Measurements from ENCODE around the gene CLCN7.
A peak's percentile ranks its signal among the peaks of the same experiment; 100 is the strongest.

The CLCN7 gene

DNA sequence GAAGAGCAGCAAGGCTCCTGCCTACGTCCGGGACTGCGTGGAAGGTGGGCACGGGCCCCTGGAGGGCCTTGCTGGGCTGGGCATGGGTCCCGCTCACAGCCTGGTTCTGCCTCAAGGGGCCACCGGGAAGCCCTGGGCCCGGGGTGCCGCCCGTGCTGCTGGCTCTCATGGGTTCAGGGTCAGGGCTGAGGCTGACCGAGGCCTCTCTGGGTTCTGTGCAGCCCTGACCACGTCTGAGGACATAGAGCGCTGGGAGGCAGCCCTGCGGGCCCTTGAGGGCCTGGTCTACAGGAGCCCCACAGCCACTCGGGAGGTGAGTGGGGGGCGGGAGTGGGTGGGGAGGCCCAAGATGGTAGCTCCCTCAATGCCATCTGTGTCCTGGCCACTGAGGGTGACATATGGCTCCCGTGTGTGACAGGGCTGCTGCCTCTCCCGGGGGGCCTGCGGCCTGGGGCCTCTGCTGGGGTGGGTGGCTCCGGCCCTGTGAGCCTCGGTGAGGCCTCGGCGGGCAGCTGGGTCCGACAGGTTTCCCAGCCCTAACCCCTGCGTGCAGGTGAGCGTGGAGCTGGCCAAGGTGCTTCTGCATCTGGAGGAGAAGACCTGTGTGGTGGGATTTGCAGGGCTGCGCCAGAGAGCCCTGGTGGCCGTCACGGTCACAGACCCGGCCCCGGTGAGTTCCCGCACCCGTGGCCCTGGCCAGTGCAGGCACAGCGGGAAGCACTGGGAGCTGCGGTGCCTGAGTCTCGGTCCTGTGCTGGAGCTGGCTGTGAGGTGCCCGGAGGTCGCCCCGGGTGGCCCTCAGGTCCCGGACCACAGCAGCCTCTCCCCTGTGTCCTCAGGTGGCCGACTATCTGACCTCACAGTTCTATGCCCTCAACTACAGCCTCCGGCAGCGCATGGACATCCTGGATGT, 27.5 kb upstream of the CLCN7 start:
- DNase-seq (ENCODE audit: low read depth): no peak

DNA sequence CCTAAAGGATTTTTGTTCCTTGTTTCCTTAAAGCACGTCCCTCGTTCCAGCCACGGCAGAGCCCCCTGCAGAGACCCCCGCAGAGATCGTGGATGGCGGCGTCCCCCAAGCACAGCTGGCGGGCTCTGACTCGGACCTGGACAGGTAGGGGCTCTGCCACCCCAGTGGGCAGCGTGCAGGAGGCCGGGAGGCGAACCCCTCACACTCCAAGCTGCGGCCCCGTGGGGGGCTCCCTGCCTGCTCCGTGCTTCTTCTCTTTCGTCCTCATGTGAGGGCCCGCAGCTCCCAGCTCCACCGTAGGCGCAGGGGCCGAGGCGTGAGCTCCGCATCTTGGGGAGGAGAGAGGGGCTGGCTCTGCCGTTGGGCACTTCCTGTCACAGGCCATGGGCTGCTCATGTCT, 26.8 kb upstream of the CLCN7 start:
- DNase-seq (ENCODE audit: low read depth): no peak

DNA sequence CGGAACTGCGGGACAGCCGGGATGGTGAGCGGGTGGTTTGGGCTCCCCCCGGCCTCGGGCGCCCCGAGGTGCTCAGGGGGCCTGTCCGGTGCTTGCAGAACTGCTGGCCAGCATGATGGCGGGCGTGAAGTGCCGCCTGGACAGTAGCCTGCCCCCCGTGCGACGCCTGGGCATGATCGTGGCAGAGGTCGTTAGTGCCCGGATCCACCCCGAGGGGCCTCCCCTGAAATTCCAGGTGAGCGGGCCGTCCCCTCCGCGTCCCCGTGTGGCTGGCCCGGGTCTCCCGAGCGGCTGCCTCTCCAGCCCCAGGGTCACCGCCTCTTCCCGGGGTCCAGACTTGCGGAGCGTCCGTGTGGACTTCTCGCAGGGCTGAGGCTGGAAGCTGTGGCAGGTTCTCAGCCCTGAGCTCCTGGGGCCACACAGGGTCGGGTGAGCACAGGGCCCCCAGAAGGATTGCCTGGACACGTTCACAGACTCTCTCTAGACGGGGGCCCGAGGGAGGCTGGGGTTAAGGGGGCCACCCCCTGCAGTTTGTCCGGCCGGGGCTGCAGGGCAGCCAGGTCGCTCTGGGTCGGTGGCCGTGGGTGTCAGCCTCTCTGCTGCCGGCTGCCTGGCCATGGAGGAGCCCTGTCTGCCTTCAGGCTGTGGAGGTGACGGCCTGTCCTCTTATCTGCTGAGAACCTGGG, 25.8 kb upstream of the CLCN7 start:
- no peak for DNase-seq (ENCODE audit: low read depth)

DNA sequence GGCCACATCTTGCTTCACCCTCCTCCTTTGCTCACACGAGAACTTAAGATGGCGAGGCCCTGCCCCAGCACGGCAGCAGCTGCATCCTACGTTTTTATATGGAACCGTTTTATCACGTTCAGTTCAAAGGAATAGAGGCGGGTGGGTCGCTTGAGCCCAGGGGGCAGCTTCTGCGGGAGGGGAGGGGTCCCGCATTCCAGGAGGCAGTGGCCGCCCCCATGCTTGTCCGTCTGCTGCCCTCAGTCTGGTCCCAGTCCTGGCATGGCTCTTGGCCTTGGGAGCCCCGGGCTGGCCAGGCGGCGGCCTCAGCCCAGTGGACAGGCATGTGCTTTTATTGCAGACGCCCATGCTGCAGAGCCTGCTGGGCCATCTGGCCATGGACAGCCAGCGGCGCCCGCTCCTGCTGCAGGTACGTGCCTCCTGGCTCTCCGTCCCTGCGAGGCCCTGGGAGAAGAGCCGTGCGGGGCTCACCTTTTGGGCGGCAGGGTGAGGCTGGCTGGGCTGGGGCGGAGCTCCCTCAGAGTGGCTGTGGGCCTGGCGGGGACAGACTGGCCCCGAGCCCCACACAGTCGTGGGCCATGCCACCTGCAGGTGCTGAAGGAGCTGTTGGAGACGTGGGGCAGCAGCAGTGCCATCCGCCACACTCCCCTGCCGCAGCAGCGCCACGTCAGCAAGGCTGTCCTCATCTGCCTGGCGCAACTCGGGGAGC, 25.1 kb upstream of the CLCN7 start:
- no peak for DNase-seq (ENCODE audit: low read depth)

DNA sequence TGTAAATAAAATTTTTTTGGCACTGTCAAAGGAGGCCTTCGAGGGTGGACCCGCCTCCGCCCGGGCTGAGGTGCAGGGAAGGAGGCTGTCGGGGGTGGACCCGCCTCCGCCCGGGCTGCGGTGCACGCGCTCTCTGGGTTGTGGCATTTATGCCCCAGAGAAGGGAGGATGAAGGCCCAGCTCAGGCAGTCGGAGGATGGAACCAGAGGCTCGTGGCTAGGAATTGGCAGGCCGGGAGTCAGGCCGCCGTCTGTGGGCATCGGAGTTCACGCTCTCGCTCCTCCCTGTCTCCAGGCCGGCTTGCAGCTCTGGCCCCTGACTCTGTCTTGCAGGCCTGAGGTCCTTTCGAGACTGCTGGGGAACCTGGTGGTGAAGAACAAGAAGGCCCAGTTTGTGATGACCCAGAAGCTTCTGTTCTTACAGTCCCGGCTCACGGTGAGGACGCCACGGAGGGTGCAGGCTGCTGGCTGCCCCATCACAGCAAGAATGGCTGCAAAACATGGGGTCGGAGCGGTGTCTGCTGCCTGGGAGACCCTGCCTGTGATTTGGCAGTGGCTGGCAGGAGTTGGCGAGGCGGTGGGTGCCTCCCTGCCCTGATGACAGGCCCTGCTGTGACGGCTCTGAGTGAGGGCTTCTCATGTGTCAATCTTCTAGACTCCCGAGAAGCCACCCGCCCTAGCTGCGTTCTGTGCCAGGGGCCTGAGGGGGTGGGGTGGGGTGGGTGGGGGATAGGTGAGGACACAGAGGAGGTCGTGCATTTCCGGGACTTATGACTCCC, 24.3 kb upstream of the CLCN7 start:
- DNase-seq (ENCODE audit: low read depth): no peak

DNA sequence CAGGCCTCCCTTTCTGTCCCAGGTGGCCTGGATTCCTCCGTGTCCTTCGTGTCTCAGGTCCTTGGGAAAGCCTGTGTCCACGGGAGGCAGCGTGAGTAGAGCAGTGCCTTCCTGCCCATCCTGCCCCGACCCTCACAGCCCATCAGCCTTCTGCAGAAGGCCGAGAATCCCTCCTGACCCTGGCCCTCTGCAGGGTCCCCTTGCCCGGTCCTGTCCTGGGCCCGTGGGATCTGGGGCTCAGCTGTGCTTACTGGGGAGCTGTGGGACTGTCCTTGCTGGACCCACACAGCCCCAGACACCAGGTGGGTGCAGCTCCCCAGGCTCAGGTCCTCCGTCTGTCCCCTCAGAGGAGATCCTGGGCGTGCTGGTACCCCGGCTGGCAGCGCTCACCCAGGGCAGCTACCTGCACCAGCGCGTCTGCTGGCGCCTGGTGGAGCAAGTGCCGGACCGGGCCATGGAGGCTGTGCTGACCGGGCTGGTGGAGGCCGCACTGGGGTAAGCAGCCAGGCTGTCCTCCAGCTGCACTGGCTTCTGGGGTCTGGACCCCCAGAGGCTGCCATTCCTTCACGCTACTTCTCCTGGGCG, 22.3 kb upstream of the CLCN7 start:
- no peak for DNase-seq (ENCODE audit: low read depth)

DNA sequence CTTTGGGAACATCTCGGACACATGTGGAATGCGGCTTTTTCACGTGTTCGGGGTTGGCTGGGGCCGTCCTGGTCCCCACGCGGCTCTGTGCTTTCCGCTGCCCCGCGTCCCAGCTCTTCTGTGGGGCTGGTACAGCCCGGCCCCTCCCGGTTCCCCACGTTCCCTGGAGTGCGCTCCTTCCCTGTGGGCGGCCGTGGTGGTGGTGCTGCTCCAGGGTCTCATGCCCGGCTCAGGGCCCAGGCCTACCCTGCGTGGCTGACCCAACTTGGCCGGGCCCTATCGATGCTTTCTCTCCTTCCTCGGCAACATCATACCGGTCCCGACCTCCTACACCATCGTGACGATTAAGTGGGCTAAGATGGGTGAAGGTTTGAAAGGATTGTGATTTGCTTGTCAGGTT, 21.6 kb upstream of the CLCN7 start:
- no peak for DNase-seq (ENCODE audit: low read depth)

DNA sequence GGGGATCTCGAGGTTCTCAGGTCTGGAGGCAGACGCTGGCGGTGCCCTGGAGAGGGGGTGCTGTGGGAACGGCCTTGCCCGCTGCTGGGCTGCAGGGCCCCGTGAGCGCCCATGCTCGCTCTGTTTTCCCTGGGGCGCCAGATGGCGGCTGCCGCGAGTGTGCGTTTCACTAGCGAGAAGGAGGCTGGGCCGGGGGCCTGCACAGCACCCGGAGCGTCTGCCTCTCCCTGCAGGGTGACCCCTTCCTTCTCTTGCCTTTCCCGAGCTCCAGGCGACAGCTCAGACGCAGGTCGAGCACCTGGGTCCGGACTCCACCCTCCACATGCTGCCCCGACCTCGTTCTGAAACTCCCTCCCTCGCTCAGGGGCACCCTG, 21.0 kb upstream of the CLCN7 start:
- no peak for DNase-seq (ENCODE audit: low read depth)

DNA sequence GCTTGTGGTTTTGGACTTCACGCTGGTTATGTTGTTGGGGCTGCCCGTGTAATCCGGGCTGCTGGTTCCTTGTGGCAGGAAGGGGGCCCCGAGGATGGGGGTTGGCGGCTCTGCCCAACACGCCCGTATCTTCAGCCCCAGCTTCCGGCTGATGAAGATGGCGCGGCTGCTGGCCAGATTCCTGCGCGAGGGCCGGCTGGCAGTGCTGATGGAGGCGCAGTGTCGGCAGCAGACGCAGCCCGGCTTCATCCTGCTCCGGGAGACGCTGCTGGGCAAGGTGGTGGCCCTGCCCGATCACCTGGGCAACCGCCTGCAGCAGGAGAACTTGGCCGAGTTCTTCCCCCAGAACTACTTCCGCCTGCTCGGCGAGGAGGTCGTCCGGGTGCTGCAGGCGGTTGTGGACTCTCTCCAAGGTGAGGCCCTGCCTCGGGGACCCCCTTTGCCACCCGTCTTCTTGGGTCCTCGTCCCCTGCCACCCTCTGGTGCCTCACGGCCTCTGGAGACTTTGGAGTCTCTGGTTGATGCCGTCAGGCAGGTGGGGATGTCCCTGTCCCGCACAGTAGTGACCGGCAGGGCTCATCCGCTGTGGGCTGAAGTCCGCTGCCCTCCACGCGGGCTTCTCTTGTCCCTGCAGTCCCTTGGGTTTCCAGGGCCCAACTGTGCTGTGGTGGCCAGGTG, 20.5 kb upstream of the CLCN7 start:
- DNase-seq (ENCODE audit: low read depth): no peak

DNA sequence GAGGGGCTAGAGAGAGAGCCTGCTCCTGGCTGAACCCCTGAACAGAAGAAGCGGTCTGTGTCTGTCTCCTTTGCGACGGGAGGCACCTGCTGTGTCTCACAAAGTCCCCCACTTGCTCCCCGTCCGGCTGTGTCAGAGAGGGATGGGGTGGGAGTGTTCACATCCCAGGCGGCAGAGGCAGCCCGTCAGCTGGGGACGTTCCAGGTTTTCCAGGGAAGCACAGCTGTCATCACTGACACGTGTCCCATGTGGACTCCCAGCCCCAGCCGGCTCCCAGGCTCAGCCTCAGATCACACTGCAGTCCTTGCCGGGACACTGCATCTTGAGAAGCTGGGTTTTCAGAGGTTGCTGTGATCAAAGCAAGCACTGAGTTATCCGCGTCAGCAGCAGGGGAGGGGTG, 19.9 kb upstream of the CLCN7 start:
- no peak for DNase-seq (ENCODE audit: low read depth)

DNA sequence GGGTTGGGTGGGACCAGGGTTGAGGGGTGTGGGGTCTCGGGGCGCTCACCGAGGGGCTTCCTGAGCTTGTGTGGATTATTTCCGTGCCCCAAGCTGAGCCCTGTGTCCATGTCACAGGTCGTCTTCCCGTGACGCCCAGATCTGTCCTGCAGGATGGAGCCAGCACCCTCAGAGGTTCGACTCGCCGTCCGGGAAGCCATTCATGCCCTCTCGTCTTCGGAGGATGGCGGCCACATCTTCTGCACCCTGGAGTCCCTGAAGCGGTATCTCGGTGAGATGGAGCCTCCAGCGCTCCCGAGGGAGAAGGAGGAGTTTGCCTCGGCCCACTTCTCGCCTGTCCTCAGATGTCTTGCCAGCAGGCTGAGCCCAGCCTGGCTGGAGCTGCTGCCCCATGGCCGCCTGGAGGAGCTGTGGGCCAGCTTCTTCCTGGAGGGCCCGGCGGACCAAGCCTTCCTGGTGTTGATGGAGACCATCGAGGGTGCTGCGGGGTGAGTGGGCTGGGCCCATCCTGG, 19.4 kb upstream of the CLCN7 start:
- no peak for DNase-seq (ENCODE audit: low read depth)

DNA sequence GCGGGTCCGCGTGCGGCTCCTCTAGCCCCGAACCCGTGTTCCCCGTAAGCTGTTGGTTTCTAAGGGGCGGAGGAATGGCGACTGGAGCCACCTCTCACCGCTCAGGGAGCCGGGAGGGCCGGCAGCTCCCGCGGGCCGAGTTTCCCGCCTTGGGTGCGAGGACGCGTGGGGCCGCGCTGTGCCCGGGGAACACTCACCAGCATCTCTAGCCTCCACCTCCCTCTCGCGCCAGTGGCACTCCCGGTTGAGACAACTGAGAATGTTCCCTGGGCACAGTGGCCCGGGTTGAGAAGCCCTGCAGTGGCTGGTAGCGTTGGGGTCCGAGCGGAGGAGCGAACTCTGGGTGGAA, 18.9 kb upstream of the CLCN7 start:
- no peak for DNase-seq (ENCODE audit: low read depth)

DNA sequence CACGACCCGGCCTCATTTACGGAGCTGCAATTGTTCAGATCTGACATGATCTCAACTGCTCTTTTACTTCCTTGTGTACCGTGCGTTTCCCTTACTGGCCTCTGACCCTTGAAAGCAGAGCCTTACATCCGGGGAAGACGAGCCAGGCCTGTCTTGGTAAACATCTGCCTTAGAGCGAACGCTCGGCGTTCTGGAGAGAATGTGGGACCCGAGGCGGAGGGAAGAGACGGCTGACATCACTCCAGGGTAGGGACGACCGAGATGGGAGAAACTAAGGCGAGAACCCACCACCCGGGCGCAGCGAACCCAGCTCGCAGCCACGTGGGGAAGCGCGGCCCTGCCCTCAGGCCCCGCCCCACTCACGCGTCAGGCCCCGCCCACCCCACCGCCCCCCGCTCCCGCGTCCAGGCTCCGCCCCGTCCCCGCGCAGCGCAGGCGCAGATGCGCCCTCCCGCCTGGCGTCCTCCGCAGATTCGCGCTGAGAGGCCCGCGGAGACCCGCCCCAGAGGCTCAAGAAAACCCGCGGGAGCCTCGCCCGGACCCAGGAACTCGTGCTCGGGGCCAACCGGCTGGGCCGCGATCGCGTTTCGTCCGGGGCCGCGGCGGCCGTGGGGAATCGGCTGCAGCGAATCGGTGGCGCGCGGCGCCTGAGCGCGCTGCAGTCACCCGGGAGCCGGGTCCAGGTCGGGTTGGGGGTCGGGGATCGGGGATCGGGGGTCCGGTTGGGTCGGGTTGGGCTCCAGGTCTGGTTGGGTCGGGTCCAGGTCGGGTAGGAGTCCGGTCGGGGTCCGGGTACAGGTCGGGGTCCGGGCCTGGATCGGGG, 18.3 kb upstream of the CLCN7 start, which contains the start of gene TELO2:
TSS of gene TELO2 (plus strand) at position 438 of the 823 bp plus-strand sequence. CDS start 922 bp downstream, outside the sequence.
- DNase-seq (ENCODE audit: low read depth): peak; percentile 86

DNA sequence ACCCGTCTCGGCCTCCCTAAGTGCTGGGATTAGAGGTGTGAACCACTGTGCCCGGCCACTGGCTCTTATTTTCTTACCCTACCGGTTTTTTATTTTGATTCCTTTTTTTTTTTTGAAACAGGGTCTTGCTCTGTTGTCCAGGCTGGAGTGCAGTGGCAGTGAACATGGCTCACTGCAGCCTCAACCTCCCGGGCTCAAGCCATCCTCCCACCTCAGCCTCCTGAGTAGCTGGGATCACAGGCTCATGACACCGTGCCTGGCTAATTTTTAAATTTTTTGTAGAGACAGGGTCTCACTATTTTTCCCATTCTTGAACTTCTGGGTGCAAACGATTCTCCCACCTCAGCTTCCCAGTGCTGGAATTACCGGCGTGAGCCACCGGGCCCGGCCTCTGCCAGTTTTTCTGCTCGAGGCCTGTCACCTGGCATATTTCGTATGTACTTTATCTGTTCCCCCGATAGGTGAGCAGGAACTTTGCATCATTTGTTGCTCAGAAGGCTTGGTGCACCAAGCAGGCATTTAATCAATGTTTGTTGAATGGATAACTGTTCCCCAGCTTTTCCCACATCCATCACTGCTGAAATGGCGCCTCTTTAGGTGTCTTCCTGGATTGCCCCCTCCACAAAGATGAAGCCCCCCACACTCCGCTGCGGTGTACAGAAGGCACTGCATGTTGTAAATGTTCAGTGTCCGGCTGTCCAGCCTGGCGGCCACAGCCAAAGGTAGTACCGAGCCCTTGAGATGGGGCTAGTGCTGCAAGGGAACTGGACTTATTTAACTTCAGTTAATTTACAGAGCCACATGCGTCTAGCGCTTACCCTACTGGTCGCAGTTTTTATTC, 17.5 kb upstream of the CLCN7 start:
- no peak for DNase-seq (ENCODE audit: low read depth)

DNA sequence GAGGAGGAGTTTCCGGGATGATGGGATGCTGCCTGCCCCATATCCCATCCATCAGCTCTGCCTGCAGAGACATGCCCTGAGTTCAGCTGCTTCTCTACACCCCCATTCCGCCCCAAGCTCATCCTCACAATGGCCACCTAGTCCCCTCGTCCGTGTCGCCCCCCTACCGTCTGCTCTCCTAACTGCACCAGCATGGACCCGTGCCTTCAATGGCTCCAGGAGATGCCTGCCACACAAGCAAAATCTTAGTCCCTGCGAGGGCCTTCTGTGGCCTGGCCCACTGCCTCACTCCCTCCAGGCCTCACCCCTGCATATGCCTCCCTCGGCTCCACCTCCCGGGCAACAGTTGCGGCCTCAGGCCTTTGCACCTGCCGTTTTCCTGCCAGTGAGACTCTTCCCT, 16.5 kb upstream of the CLCN7 start:
- no peak for DNase-seq (ENCODE audit: low read depth)

DNA sequence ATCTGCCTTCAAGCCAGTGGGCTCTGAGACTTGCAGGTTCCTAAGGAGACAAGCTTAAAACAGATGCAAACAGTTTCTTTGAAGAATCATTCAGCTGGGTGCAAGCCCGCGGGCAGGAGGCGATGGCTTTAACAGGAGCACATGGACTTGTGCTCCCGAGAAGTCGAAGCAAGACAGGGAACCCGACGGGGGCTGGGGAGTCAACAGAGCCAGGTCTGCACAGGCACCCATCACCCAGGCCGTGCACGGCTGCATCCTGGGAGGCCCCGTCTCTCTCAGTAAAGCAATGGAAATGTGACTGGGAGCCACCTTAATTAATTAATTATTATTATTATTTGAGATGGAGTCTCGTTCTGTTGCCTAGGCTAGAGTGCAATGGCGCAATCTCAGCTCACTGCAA, 14.2 kb upstream of the CLCN7 start:
- no peak for DNase-seq (ENCODE audit: low read depth)

DNA sequence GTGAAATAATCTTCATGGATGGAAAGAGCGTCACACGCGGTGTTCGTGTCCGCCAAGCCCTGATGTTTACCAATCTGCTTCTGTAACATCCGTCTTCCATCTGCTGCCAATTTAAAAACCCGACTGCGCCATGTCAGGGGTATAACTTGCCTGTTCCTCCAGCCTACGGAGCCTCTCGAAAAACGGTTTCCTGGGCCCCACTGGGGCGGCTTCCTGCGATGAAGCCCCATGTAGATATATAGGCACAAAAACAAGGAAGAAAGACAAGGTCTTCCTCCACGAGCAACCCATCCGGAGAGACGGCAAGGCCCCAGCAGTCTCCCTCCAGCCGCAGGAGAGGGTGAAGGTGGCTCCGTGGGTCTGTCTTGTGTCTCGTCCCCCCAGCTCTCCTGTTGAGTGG, 13.8 kb upstream of the CLCN7 start, which contains the start of gene PTX4:
TSS of gene PTX4 (minus strand) at position 326 of the 400 bp plus-strand sequence. CDS start at position 291, 35 bp downstream.
- no peak for DNase-seq (ENCODE audit: low read depth)

DNA sequence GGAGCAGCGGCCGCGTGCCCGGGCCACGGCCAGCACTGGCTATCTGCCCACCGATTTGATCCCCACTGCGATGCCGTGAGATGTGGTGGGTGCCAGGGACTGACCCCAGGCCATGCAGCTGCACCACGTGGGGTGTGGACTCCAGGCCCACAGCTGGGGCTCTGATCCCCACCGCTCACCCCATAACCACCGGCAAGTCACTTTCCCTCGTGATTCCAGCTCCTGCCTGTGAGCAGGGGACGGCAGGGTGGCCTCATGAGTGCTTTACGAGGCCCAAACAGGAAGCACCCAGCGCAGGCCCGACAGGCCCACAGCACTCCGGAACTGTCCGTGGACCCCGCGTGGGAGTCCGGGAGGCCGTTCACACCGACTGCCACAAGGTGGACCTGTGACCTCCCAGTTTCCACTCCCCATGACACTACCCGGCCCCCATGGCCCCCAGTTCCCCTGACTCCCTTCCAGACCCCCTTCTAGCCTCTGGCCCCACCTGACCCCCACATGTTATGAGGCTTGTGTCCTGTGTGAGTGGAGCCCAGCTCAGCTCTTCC, 13.3 kb upstream of the CLCN7 start:
- no peak for DNase-seq (ENCODE audit: low read depth)

Measured in stimulated activated CD8-positive, alpha-beta memory T cell treated with anti-CD3 and anti-CD28 coated beads, Interleukin-15, amount 100 ng/mL, for 24 hours (primary cell).